Fibroblast of upper back skin (primary cell): ENCODE results near the gene DNMT1.
"Not testable (repeated sequence)": the region's sequence is repeated elsewhere in the genome, so short reads cannot be mapped to it uniquely, and the experiment has no call there.

ENCODE experiments used
- DNase-seq: peaks from one replicate; pipeline ENCODE4 v3.0.0-alpha.2; 2013

DNMT1 gene

GRCh38 chr19:10194500-10195198 is at the start of gene DNMT1:
Gene DNMT1 (minus strand): TSS chr19:10194953. CDS start chr19:10194899, 54 bp downstream.
- DNase-seq: peak; percentile 96

GRCh38 chr19:10243606-10244005 is 48.9 kb upstream of the DNMT1 start:
- no peak for DNase-seq

GRCh38 chr19:10241826-10242449 is 47.2 kb upstream of the DNMT1 start:
- DNase-seq: not testable (repeated sequence)

GRCh38 chr19:10238172-10238783 is 43.5 kb upstream of the DNMT1 start:
- peak; percentile 90 for DNase-seq

GRCh38 chr19:10237702-10238101 is 42.9 kb upstream of the DNMT1 start:
- peak; percentile 36 for DNase-seq

- DNase-seq: not testable (repeated sequence)
These were observed 40.7 kb upstream of the DNMT1 start for GRCh38 chr19:10235409-10235808.

GRCh38 chr19:10235003-10235402 is 40.2 kb upstream of the DNMT1 start:
- DNase-seq: no peak

GRCh38 chr19:10233946-10234345 is 39.2 kb upstream of the DNMT1 start:
- DNase-seq: no peak

GRCh38 chr19:10231612-10232228 is 37.0 kb upstream of the DNMT1 start:
- DNase-seq: no peak

GRCh38 chr19:10230861-10231611 is 36.3 kb upstream of the DNMT1 start, which contains the start of gene S1PR2:
Gene S1PR2 (minus strand): TSS chr19:10231331. CDS start chr19:10224905, 6,426 bp downstream.
- DNase-seq: peak; percentile 76

GRCh38 chr19:10230173-10230860 is 35.6 kb upstream of the DNMT1 start:
- DNase-seq: peak; percentile 45

GRCh38 chr19:10228920-10229319 is 34.2 kb upstream of the DNMT1 start:
- DNase-seq: peak; percentile 34

- DNase-seq: no peak
These were observed 33.6 kb upstream of the DNMT1 start for GRCh38 chr19:10228393-10228792.

- DNase-seq: peak; percentile 39
These were observed 32.5 kb upstream of the DNMT1 start for GRCh38 chr19:10227026-10227971.

- peak; percentile 94 for DNase-seq
These were observed 31.7 kb upstream of the DNMT1 start for GRCh38 chr19:10226376-10227025.

GRCh38 chr19:10226021-10226375 is 31.2 kb upstream of the DNMT1 start:
- no peak for DNase-seq

- DNase-seq: no peak
These were observed 29.6 kb upstream of the DNMT1 start for GRCh38 chr19:10224337-10224736.

GRCh38 chr19:10223488-10224213 is 28.9 kb upstream of the DNMT1 start:
- no peak for DNase-seq

- no peak for DNase-seq
These were observed 27.6 kb upstream of the DNMT1 start for GRCh38 chr19:10222201-10222890.
